WI38 (cell line): ENCODE data around the gene ERFE.

ENCODE experiments used
- H3K4me3 ChIP-seq: 2 replicates; pipeline ENCODE4 v1.5.1; 2011; ENCODE audit warnings: low read depth, mild to moderate bottlenecking, control low read depth, low read length
- CTCF ChIP-seq: IDR thresholded peaks from 2 replicates; pipeline ENCODE4 v1.5.1; 2012; ENCODE audit warnings: low read depth, mild to moderate bottlenecking, control low read depth, low read length

ERFE gene

GRCh38 chr2:238137885-238138284, 20.9 kb upstream of the ERFE start:
- no peak overlapping the region for H3K4me3 ChIP-seq
- TF ChIP-seq CTCF = no peak

GRCh38 chr2:238138331-238139195, 20.2 kb upstream of the ERFE start, which contains the start of gene KLHL30:
Gene KLHL30, plus strand, starts transcription at chr2:238138668. Its CDS starts 2,087 bp downstream, at chr2:238140755.
- H3K4me3 ChIP-seq = no peak within 1 kb of the TSS
- TF ChIP-seq CTCF = no peak

GRCh38 chr2:238139196-238140039, 19.4 kb upstream of the ERFE start:
- H3K4me3 ChIP-seq = no peak overlapping the region
- TF ChIP-seq CTCF = 0 out of 2 replicates have a peak, but pooled peaks have one; percentile 18

GRCh38 chr2:238140040-238140439, 18.7 kb upstream of the ERFE start:
- no peak for TF ChIP-seq CTCF
- no peak overlapping the region for H3K4me3 ChIP-seq

- no peak for TF ChIP-seq CTCF
Observed at GRCh38 chr2:238140721-238141540, 17.8 kb upstream of the ERFE start.

GRCh38 chr2:238141541-238142318, 17.0 kb upstream of the ERFE start:
- H3K4me3 ChIP-seq = no peak overlapping the region
- no peak for TF ChIP-seq CTCF

More at GRCh38 chr2:238140721-238141540, 17.8 kb upstream of the ERFE start:
- no peak overlapping the region for H3K4me3 ChIP-seq
